GM13976 (cell line): Measurements from ENCODE around the gene AUTS2.

Source experiments
- DNase-seq: peaks from one replicate; pipeline ENCODE4 v3.0.0; 2012; ENCODE audit warnings: low spot score
- CTCF ChIP-seq: IDR thresholded peaks from 2 replicates; pipeline ENCODE4 v1.5.1; 2012; ENCODE audit warnings: borderline replicate concordance, mild to moderate bottlenecking; ENCODE audit not compliant: insufficient read depth; ENCODE audit errors: extremely low read depth, missing control alignments, control extremely low read depth
- in situ Hi-C: fragments of 300-500 bp; cut with MboI; formaldehyde crosslinking; loops from one replicate; pipeline ENCODE4 v1.12.0; 2022; ENCODE audit warnings: low sequenced_read_pairs, mixed read lengths, inconsistent platforms; ENCODE audit not compliant: unreplicated experiment

AUTS2 gene

GRCh38 chr7:70016044-70016770 lies 417.9 kb downstream of the AUTS2 start:
- no peak for DNase-seq
- in situ Hi-C loops, result no loop called here
- TF ChIP-seq CTCF, result no peak

DNA sequence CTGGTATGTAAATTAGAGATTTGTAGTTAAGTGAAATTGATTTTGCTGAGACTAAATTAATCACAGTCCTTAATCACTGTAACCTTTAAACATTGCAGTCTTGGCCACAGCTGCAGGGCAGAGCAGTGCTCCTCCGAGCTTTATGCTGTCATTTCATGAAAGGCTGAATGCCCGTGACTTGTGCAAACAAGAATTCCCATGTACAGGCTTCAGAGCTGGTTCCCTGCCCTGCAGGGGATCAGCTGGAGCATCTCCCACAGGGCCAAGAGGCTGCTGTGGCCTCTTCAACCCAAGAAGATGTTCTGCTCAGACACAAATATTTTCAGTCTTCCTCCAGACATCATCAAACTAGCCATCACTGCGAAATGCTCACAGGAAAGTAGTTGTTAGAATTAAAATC lies 419.1 kb downstream of the AUTS2 start:
- in situ Hi-C loops, result no loop called here
- no peak for DNase-seq
- TF ChIP-seq CTCF, result no peak

DNA sequence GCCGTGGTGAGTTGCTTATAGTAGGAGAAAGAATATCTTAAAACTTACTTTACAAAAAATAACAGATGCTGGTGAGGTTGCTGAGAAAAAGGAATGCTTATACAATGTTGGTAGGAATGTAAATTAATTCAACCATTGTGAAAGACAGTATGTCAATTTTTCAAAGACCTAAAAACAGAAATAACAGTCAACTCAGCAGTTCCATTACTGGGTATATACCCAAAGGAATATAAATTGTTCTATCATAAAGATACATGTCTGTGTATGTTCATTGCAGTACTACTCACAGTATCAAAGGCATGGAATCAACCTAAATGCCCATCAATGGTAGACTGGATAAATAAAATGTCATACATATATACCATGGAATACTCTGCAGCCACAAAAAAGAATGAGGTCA lies 420.4 kb downstream of the AUTS2 start:
- in situ Hi-C loops, result no loop called here
- no peak for DNase-seq
- TF ChIP-seq CTCF, result no peak

DNA sequence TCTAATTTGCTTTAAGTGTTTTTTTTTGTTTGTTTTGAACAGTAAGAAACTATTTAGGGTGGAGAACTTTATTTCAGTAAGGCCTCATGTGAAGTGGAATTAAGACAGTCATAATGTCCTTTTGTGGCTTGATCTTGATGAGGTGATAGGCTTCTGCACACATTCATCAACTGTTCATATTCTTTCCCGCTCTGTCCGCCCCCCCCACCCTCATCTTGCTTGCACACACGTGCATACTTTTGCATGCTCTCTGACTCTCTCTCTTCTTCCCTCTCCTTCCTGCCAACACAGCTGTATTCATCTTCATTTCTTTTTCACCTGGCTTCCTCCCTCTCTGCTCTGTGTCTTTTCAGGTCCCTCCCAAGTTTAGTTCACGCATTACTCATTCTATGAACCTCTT lies 429.6 kb downstream of the AUTS2 start:
- no peak for DNase-seq
- in situ Hi-C loops, result no loop called here
- no peak for TF ChIP-seq CTCF

DNA sequence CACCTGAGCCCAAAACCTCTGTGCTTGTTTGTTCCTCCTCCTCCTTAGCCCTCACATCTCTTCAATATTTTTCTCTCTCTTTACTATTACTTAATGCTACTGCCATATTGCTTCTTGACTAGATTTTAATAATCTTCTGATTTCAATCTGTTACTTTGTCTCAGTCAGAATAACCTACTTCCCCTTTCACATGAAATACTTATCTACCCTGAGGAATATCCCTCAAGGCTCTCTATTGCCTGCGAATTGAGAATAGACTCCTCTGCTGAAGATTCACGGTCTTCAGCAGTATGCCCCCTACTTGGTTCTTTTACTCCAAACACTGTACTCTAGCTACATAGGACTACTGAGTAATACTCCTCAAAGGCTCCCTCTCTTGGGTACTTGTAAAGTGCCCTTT lies 430.3 kb downstream of the AUTS2 start:
- in situ Hi-C loops, result no loop called here
- no peak for DNase-seq
- TF ChIP-seq CTCF, result no peak

- in situ Hi-C loops, result no loop called here
- no peak for DNase-seq
- TF ChIP-seq CTCF, result no peak
Observed at GRCh38 chr7:70029993-70030392, 431.7 kb downstream of the AUTS2 start.
